Neuronal stem cell (in vitro differentiated cells): ENCODE results near the gene FBL.
A peak's percentile ranks its signal among the peaks of the same experiment; 100 is the strongest.
"Not testable (repeated sequence)": the region's sequence is repeated elsewhere in the genome, so short reads cannot be mapped to it uniquely, and the experiment has no call there.

Experiments
- DNase-seq: peaks from one replicate; pipeline ENCODE4 v3.0.0-alpha.2; 2013; ENCODE audit warnings: low spot score
- H2AFZ ChIP-seq: one replicate; pipeline ENCODE4 v1.6.1; 2013; ENCODE audit warnings: mild to moderate bottlenecking, low read length, inconsistent platforms
- H2AK5ac ChIP-seq: 2 replicates; pipeline ENCODE4 v1.6.1; 2013; ENCODE audit warnings: low read depth, mild to moderate bottlenecking, inconsistent platforms, low read length, moderate library complexity, mixed read lengths
- H2BK120ac ChIP-seq: 2 replicates; pipeline ENCODE4 v1.6.1; 2013; ENCODE audit warnings: low read depth, mild to moderate bottlenecking, inconsistent platforms, low read length, moderate library complexity, mixed read lengths
- H2BK12ac ChIP-seq: one replicate; pipeline ENCODE4 v1.6.1; 2013; ENCODE audit warnings: low read length, inconsistent platforms
- H2BK15ac ChIP-seq: 2 replicates; pipeline ENCODE4 v1.6.1; 2013; ENCODE audit warnings: mild to moderate bottlenecking, low read length, inconsistent platforms, mixed read lengths
- H2BK5ac ChIP-seq: one replicate; pipeline ENCODE4 v1.6.1; 2013; ENCODE audit warnings: inconsistent platforms, mild to moderate bottlenecking, low read length, moderate library complexity
- H3K14ac ChIP-seq: one replicate; pipeline ENCODE4 v1.6.1; 2013; ENCODE audit warnings: low read length, inconsistent platforms
- H3K18ac ChIP-seq: 2 replicates; pipeline ENCODE4 v1.6.1; 2013; ENCODE audit warnings: low read length, inconsistent platforms
- H3K23ac ChIP-seq: 2 replicates; pipeline ENCODE4 v1.6.1; 2013; ENCODE audit warnings: low read depth, mild to moderate bottlenecking, mixed read lengths, low read length, inconsistent platforms; ENCODE audit not compliant: poor library complexity
- H3K27ac ChIP-seq: replicated peaks from 3 replicates; pipeline ENCODE4 v1.5.1; 2013; ENCODE audit warnings: low read length, inconsistent platforms
- H3K27me3 ChIP-seq, 3 experiments: 2 replicates each; pipeline ENCODE4 v1.6.1; 2013; ENCODE audit warnings: low read length in 3 of 3, mild to moderate bottlenecking in 2 of 3, inconsistent platforms in 1 of 3, low read depth in 1 of 3, mixed read lengths in 1 of 3, moderate library complexity in 1 of 3; ENCODE audit not compliant: control insufficient read depth in 3 of 3, insufficient read depth in 3 of 3
- H3K36me3 ChIP-seq, 2 donors: replicated peaks in 1 of 2; 2 replicates each; pipeline ENCODE4 v1.6.1; 2013; ENCODE audit warnings: low read length in 2 of 2; ENCODE audit not compliant: control insufficient read depth in 2 of 2, insufficient read depth in 2 of 2
- H3K4ac ChIP-seq: 2 replicates; pipeline ENCODE4 v1.6.1; 2013; ENCODE audit warnings: inconsistent platforms, mild to moderate bottlenecking, low read length, moderate library complexity
- H3K4me1 ChIP-seq, 2 donors: 1 replicate in 1 of 2; 2 replicates in 1 of 2; pipeline ENCODE4 v1.6.1; 2013; ENCODE audit warnings: low read length in 2 of 2, low read depth in 1 of 2; ENCODE audit not compliant: control insufficient read depth in 2 of 2, insufficient read depth in 1 of 2
- H3K4me2 ChIP-seq: one replicate; pipeline ENCODE4 v1.6.1; 2013; ENCODE audit warnings: mild to moderate bottlenecking, low read length, inconsistent platforms; ENCODE audit not compliant: insufficient read depth, poor library complexity, severe bottlenecking
- H3K4me3 ChIP-seq, 2 donors: 2 replicates each; pipeline ENCODE4 v1.5.1; 2013; ENCODE audit warnings: low read length in 2 of 2, mild to moderate bottlenecking in 2 of 2, inconsistent platforms in 1 of 2, moderate library complexity in 1 of 2
- H3K79me1 ChIP-seq: one replicate; pipeline ENCODE4 v1.6.1; 2013; ENCODE audit warnings: low read depth, mild to moderate bottlenecking, inconsistent platforms, low read length, moderate library complexity
- H3K9ac ChIP-seq: one replicate; pipeline ENCODE4 v1.6.1; 2013; ENCODE audit warnings: mild to moderate bottlenecking, low read depth, low read length, inconsistent platforms; ENCODE audit not compliant: poor library complexity
- H3K9me3 ChIP-seq, 2 donors: replicated peaks in 1 of 2; 2 replicates each; pipeline versions ENCODE3 to v1.6.1; 2013; ENCODE audit warnings: low read length in 2 of 2, mild to moderate bottlenecking in 2 of 2, inconsistent platforms in 1 of 2, low read depth in 1 of 2, mixed read lengths in 1 of 2, moderate library complexity in 1 of 2; ENCODE audit not compliant: control insufficient read depth in 2 of 2, insufficient read depth in 1 of 2
- H4K8ac ChIP-seq: one replicate; pipeline ENCODE4 v1.6.1; 2013; ENCODE audit warnings: low read depth, mild to moderate bottlenecking, inconsistent platforms, low read length, moderate library complexity
- H4K91ac ChIP-seq: one replicate; pipeline ENCODE4 v1.6.1; 2013; ENCODE audit warnings: low read length, low read depth, mild to moderate bottlenecking, inconsistent platforms; ENCODE audit not compliant: poor library complexity
- WGBS, 2 donors: extraction: QIAGEN DNeasy Blood & Tissue Kit; methylation state at CpG; one replicate each; pipeline ENCODE4 v1.1.7; 2013; ENCODE audit warnings: missing lambda C conversion rate in 2 of 2, mixed read lengths in 1 of 2; ENCODE audit not compliant: insufficient read length in 2 of 2, insufficient replicate concordance in 1 of 2; ENCODE audit errors: extremely low coverage in 2 of 2; 5-methylcytosine and 5-hydroxymethylcytosine counted together

The FBL gene

GRCh38 chr19:39814595-39814994 is 31.6 kb downstream of the FBL start:
- Histone ChIP-seq H3K4me2 (no peak overlapping the region), H2BK15ac (no peak overlapping the region), H3K9ac (no peak overlapping the region), H2AK5ac (no peak overlapping the region), H2BK120ac (no peak overlapping the region), H3K4me1 (no peaks in the 10 kb centered on the region), H3K4me3 (no peak overlapping the region), H2BK12ac (no peak overlapping the region), H3K36me3 (peaks cover 2 to 5% of the 10 kb centered on the region in 2 donors), H3K18ac (no peak overlapping the region), H3K14ac (no peak overlapping the region), H3K9me3 (no peaks in the 10 kb centered on the region), H3K27me3 (no peaks in the 10 kb centered on the region), H3K79me1 (no peaks in the 10 kb centered on the region), H4K91ac (no peak overlapping the region), H2AFZ (no peak overlapping the region), H2BK5ac (no peak overlapping the region), H3K27ac (no peak overlapping the region), H3K4ac (no peak overlapping the region), H3K23ac (no peak overlapping the region), H4K8ac (no peak overlapping the region)
- WGBS, 2 donors: no CpG with 5 or more reads among the region's 3 CpGs
- DNase-seq: no peak

- not testable (repeated sequence) for H3K4me1 ChIP-seq, H3K14ac ChIP-seq, H3K4me3 ChIP-seq, H3K79me1 ChIP-seq, H3K4me2 ChIP-seq, H3K27ac ChIP-seq, H4K8ac ChIP-seq, H2AK5ac ChIP-seq, H4K91ac ChIP-seq, H2BK5ac ChIP-seq, H3K9me3 ChIP-seq, H3K23ac ChIP-seq, H2BK12ac ChIP-seq, DNase-seq, H3K36me3 ChIP-seq, H2BK120ac ChIP-seq, H3K18ac ChIP-seq, H3K9ac ChIP-seq, H2BK15ac ChIP-seq, H3K27me3 ChIP-seq, H3K4ac ChIP-seq, H2AFZ ChIP-seq
- WGBS, 2 donors: no CpG with 5 or more reads among the region's 6 CpGs
Observed at GRCh38 chr19:39814111-39814510, 32.1 kb downstream of the FBL start.

- no peak overlapping the region for H3K18ac ChIP-seq
- no peak overlapping the region for H2BK120ac ChIP-seq
- H3K4me1 ChIP-seq: no peaks in the 10 kb centered on the region
- no peak overlapping the region for H3K4me3 ChIP-seq
- H3K9me3 ChIP-seq: no peaks in the 10 kb centered on the region
- no peak overlapping the region for H4K91ac ChIP-seq
- H3K9ac ChIP-seq: no peak overlapping the region
- H3K36me3 ChIP-seq: peaks cover 2 to 5% of the 10 kb centered on the region in 2 donors
- H4K8ac ChIP-seq: no peak overlapping the region
- H3K79me1 ChIP-seq: no peaks in the 10 kb centered on the region
- no peaks in the 10 kb centered on the region for H3K27me3 ChIP-seq
- no peak overlapping the region for H3K23ac ChIP-seq
- no peak overlapping the region for H2AK5ac ChIP-seq
- no peak overlapping the region for H3K14ac ChIP-seq
- no peak overlapping the region for H3K4me2 ChIP-seq
- no peak overlapping the region for H2BK15ac ChIP-seq
- DNase-seq: no peak
- no peak overlapping the region for H3K4ac ChIP-seq
- no peak overlapping the region for H3K27ac ChIP-seq
- no peak overlapping the region for H2BK12ac ChIP-seq
- H2BK5ac ChIP-seq: no peak overlapping the region
- no CpG with 5 or more reads among the region's 9 CpGs for WGBS, 2 donors
- no peak overlapping the region for H2AFZ ChIP-seq
Observed at GRCh38 chr19:39813264-39813993, 32.8 kb downstream of the FBL start.

GRCh38 chr19:39811064-39811463 is 35.1 kb downstream of the FBL start:
- no peaks in the 10 kb centered on the region for H3K27me3 ChIP-seq
- no peak overlapping the region for H3K4me2 ChIP-seq
- no peaks in the 10 kb centered on the region for H3K9me3 ChIP-seq
- H3K4me3 ChIP-seq: no peak overlapping the region
- WGBS, 2 donors: no CpG with 5 or more reads among the region's 4 CpGs
- H3K14ac ChIP-seq: no peak overlapping the region
- no peak overlapping the region for H2BK12ac ChIP-seq
- H3K4me1 ChIP-seq: no peaks in the 10 kb centered on the region
- no peak overlapping the region for H3K4ac ChIP-seq
- no peak overlapping the region for H3K23ac ChIP-seq
- no peaks in the 10 kb centered on the region for H3K36me3 ChIP-seq
- H3K9ac ChIP-seq: no peak overlapping the region
- H2BK15ac ChIP-seq: no peak overlapping the region
- no peak overlapping the region for H2AK5ac ChIP-seq
- no peak overlapping the region for H2AFZ ChIP-seq
- H3K18ac ChIP-seq: no peak overlapping the region
- no peak overlapping the region for H3K27ac ChIP-seq
- peak overlapping the region; percentile 17 for H4K8ac ChIP-seq
- no peak for DNase-seq
- H3K79me1 ChIP-seq: no peaks in the 10 kb centered on the region
- H4K91ac ChIP-seq: no peak overlapping the region
- no peak overlapping the region for H2BK120ac ChIP-seq
- no peak overlapping the region for H2BK5ac ChIP-seq
